ENCODE data around the gene KDM7A. TPM values are rescaled to one million over a fixed set of nuclear protein-coding genes. Genes with fewer than 3 reads are reported as not detected.

Gene KDM7A
- total RNA-seq, 2 experiments from 2014 or later, result 3.3 TPM

GRCh38 chr7:140127360-140128127 is 49.2 kb downstream of the KDM7A start:
- no peak overlapping the region for H2AFZ ChIP-seq (ENCODE audit: low read length)
- no peaks in the 10 kb centered on the region for H4K20me1 ChIP-seq (ENCODE audit: insufficient read depth, low read length)
- POLR2A ChIA-PET, result no interaction called here
- CTCF ChIA-PET (ENCODE audit: unreplicated experiment), result no interaction called here
- BruUV-seq (replicated peaks), result no TSS peak
- H3K9me2 ChIP-seq (ENCODE audit: insufficient read depth, low read length), result no peaks in the 10 kb centered on the region
- no peaks in the 10 kb centered on the region for H3K4me1 ChIP-seq (ENCODE audit: insufficient read depth, low read length, poor library complexity, severe bottlenecking)
- H3K27ac ChIP-seq (ENCODE audit: low read depth, low read length, poor library complexity, severe bottlenecking), result no peak overlapping the region
- H3K79me2 ChIP-seq (ENCODE audit: insufficient read depth, low read depth, low read length), result no peaks in the 10 kb centered on the region
- H3K4me3 ChIP-seq (ENCODE audit: low read depth, low read length, poor library complexity, severe bottlenecking), result no peak overlapping the region
- H3K4me2 ChIP-seq (ENCODE audit: low read length), result no peak overlapping the region
- no peak for DNase-seq (ENCODE audit: low spot score)
- H3K9me3 ChIP-seq (ENCODE audit: low read length), result no peaks in the 10 kb centered on the region
- TF ChIP-seq EZH2phosphoT487 (IDR thresholded peaks at IDR 0.05; ENCODE audit: borderline replicate concordance, low read depth, low read length) (no peak), CTCF (conservative IDR thresholded peaks at IDR 0.05; ENCODE audit: low read length) (no peak)
- no peaks in the 10 kb centered on the region for H3K36me3 ChIP-seq (ENCODE audit: insufficient read depth, low read length)
- intact Hi-C loops (cut with micrococcal nuclease; ENCODE audit: unreplicated experiment), result no loop called here

DNA sequence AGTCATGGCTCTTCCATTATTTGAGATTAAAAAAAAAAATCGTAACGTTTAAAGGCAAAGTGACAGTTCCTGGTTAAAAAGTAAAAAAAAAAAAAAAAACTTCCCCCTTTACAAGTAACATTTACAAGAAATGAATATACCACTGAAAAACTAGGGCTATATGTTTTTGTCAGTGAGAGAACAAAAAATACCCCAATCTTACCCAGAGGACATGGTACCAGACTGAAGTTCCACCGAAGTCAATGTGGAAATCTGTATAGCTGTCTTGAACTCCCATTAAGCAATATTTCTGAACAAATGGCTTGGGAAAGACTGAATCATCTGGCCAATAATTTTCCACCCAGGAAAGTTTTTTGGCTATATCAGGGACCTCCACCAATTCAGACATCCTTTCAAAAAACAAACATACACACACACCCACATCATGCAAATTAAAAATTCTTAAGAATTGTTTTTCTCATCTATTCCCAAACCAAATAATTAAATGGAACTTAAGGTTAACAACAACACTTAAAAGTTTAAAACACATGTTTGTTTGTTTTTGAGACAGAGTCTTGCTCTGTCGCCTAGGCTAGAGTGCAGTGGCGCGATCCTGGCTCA is 50.2 kb downstream of the KDM7A start:
- intact Hi-C loops (cut with micrococcal nuclease; ENCODE audit: unreplicated experiment), result no loop called here
- H3K79me2 ChIP-seq (ENCODE audit: insufficient read depth, low read depth, low read length), result no peaks in the 10 kb centered on the region
- no peak for TF ChIP-seq CTCF (conservative IDR thresholded peaks at IDR 0.05; ENCODE audit: low read length)
- no peak for TF ChIP-seq EZH2phosphoT487 (IDR thresholded peaks at IDR 0.05; ENCODE audit: borderline replicate concordance, low read depth, low read length)
- no peak for DNase-seq (ENCODE audit: low spot score)
- POLR2A ChIA-PET, result interaction anchor here (0.7 kb wide), 1 partner anchor 29 kb away, joined by 5 read pairs; no protein-coding TSS in a partner anchor
- H3K4me1 ChIP-seq (ENCODE audit: insufficient read depth, low read length, poor library complexity, severe bottlenecking), result no peaks in the 10 kb centered on the region
- H2AFZ ChIP-seq (ENCODE audit: low read length), result no peak overlapping the region
- no peaks in the 10 kb centered on the region for H4K20me1 ChIP-seq (ENCODE audit: insufficient read depth, low read length)
- no peak overlapping the region for H3K27ac ChIP-seq (ENCODE audit: low read depth, low read length, poor library complexity, severe bottlenecking)
- CTCF ChIA-PET (ENCODE audit: unreplicated experiment), result no interaction called here
- H3K4me2 ChIP-seq (ENCODE audit: low read length), result no peak overlapping the region
- BruUV-seq (replicated peaks), result no TSS peak
- no peak overlapping the region for H3K4me3 ChIP-seq (ENCODE audit: low read depth, low read length, poor library complexity, severe bottlenecking)
- no peaks in the 10 kb centered on the region for H3K9me3 ChIP-seq (ENCODE audit: low read length)
- no peaks in the 10 kb centered on the region for H3K9me2 ChIP-seq (ENCODE audit: insufficient read depth, low read length)
- H3K36me3 ChIP-seq (ENCODE audit: insufficient read depth, low read length), result no peaks in the 10 kb centered on the region

DNA sequence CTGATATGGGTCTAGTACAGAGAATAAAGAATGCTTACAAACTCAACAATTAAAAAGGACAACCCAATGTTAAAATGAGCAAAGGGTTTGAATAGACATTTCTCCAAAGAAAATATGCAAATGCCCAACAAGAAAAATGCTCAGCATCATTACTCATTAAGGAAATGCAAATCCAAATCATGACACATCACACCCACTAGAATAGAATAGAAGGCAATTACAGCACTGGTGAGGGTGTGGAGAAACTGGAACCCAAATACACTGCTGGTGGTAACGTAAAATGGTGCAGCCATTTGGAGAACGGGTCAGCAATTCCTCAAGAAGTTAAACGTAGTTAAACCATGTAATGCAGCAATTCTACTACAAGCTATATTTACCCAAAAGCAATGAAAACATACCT is 53.8 kb downstream of the KDM7A start:
- ChIA-PET POLR2A (interaction anchor here (0.6 kb wide), 1 partner anchor 53 kb away, joined by 3 read pairs; no protein-coding TSS in a partner anchor), CTCF (ENCODE audit: unreplicated experiment) (no interaction called here)
- intact Hi-C loops (cut with micrococcal nuclease; ENCODE audit: unreplicated experiment), result no loop called here

More for the DNA sequence above, 53.8 kb downstream of the KDM7A start:
- TF ChIP-seq CTCF (conservative IDR thresholded peaks at IDR 0.05; ENCODE audit: low read length), result no peak
- TF ChIP-seq EZH2phosphoT487 (IDR thresholded peaks at IDR 0.05; ENCODE audit: borderline replicate concordance, low read depth, low read length), result no peak
- Histone ChIP-seq H3K9me3 (ENCODE audit: low read length) (no peaks in the 10 kb centered on the region), H3K4me3 (ENCODE audit: low read depth, low read length, poor library complexity, severe bottlenecking) (no peak overlapping the region), H3K36me3 (ENCODE audit: insufficient read depth, low read length) (no peaks in the 10 kb centered on the region), H3K27ac (ENCODE audit: low read depth, low read length, poor library complexity, severe bottlenecking) (no peak overlapping the region), H3K4me2 (ENCODE audit: low read length) (no peak overlapping the region), H2AFZ (ENCODE audit: low read length) (no peak overlapping the region), H3K9me2 (ENCODE audit: insufficient read depth, low read length) (no peaks in the 10 kb centered on the region), H4K20me1 (ENCODE audit: insufficient read depth, low read length) (no peaks in the 10 kb centered on the region), H3K79me2 (ENCODE audit: insufficient read depth, low read depth, low read length) (no peaks in the 10 kb centered on the region), H3K4me1 (ENCODE audit: insufficient read depth, low read length, poor library complexity, severe bottlenecking) (no peaks in the 10 kb centered on the region)
- no TSS peak for BruUV-seq (replicated peaks)
- no peak for DNase-seq (ENCODE audit: low spot score)

All from OCI-LY7 (cell line).